ENCODE results near the gene PRPS2. TPM values are rescaled to one million over a fixed set of nuclear protein-coding genes. Genes with fewer than 3 reads are reported as not detected.

Gene PRPS2
- polyA plus RNA-seq, 1 donor from 2014 or later, result 4.7 TPM

DNA sequence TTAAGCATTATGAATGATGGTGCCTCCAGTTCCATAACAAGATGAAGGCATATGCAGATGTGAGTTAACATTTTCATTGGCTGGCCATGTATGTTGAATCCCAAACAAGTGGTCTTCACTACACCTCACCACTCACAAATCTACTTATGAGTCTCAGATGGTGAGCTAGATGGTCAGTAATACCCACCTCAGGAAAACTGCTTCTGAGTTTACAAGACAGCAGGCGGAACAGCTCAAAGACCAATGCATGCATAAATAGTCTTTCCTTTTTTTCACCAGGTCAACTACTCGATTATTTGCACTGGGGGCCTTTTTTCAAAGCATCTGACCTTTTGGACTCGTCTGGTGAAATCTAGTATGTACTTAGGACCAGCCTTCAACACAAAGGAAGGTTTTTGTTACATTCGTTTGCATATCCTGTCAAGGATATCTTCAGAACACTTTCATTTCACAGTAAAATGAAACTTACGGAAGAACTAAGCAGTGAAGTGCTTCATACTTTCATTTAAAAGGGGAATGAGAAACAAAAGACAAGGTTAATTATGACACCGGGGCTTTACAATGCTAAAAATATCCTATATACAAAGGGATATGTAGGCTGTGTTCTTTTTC lies 52.6 kb downstream of the PRPS2 start:
- TF ChIP-seq EZH2 (IDR thresholded peaks at IDR 0.05; ENCODE audit: borderline replicate concordance, insufficient read depth, low read length, poor library complexity, severe bottlenecking) (no peak), SMC3 (conservative IDR thresholded peaks at IDR 0.05; ENCODE audit: poor library complexity) (no peak), POLR2AphosphoS5 (IDR thresholded peaks at IDR 0.05) (no peak), MXI1 (conservative IDR thresholded peaks at IDR 0.05; ENCODE audit: poor library complexity, severe bottlenecking) (no peak), RAD21 (conservative IDR thresholded peaks at IDR 0.05) (no peak), TAF1 (IDR thresholded peaks at IDR 0.05; ENCODE audit: low read depth) (no peak), EP300 (conservative IDR thresholded peaks at IDR 0.05; ENCODE audit: poor library complexity, severe bottlenecking) (no peak)
- TF ChIP-seq, protein P1, sequence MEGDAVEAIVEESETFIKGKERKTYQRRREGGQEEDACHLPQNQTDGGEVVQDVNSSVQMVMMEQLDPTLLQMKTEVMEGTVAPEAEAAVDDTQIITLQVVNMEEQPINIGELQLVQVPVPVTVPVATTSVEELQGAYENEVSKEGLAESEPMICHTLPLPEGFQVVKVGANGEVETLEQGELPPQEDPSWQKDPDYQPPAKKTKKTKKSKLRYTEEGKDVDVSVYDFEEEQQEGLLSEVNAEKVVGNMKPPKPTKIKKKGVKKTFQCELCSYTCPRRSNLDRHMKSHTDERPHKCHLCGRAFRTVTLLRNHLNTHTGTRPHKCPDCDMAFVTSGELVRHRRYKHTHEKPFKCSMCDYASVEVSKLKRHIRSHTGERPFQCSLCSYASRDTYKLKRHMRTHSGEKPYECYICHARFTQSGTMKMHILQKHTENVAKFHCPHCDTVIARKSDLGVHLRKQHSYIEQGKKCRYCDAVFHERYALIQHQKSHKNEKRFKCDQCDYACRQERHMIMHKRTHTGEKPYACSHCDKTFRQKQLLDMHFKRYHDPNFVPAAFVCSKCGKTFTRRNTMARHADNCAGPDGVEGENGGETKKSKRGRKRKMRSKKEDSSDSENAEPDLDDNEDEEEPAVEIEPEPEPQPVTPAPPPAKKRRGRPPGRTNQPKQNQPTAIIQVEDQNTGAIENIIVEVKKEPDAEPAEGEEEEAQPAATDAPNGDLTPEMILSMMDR (IDR thresholded peaks at IDR 0.05; ENCODE audit: poor library complexity, severe bottlenecking), result no peak
- TF ChIP-seq, protein P2, sequence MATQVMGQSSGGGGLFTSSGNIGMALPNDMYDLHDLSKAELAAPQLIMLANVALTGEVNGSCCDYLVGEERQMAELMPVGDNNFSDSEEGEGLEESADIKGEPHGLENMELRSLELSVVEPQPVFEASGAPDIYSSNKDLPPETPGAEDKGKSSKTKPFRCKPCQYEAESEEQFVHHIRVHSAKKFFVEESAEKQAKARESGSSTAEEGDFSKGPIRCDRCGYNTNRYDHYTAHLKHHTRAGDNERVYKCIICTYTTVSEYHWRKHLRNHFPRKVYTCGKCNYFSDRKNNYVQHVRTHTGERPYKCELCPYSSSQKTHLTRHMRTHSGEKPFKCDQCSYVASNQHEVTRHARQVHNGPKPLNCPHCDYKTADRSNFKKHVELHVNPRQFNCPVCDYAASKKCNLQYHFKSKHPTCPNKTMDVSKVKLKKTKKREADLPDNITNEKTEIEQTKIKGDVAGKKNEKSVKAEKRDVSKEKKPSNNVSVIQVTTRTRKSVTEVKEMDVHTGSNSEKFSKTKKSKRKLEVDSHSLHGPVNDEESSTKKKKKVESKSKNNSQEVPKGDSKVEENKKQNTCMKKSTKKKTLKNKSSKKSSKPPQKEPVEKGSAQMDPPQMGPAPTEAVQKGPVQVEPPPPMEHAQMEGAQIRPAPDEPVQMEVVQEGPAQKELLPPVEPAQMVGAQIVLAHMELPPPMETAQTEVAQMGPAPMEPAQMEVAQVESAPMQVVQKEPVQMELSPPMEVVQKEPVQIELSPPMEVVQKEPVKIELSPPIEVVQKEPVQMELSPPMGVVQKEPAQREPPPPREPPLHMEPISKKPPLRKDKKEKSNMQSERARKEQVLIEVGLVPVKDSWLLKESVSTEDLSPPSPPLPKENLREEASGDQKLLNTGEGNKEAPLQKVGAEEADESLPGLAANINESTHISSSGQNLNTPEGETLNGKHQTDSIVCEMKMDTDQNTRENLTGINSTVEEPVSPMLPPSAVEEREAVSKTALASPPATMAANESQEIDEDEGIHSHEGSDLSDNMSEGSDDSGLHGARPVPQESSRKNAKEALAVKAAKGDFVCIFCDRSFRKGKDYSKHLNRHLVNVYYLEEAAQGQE (IDR thresholded peaks at IDR 0.05; ENCODE audit: borderline replicate concordance), result no peak
- Histone ChIP-seq H3K9me3 (ENCODE audit: low read length) (no peaks in the 10 kb centered on the region), H4K20me1 (ENCODE audit: insufficient read depth) (no peaks in the 10 kb centered on the region), H3K9me2 (ENCODE audit: insufficient read depth, low read length) (no peaks in the 10 kb centered on the region), H3K4me3 (ENCODE audit: low read length) (no peak overlapping the region), H2AFZ (ENCODE audit: low read depth, low read length) (no peak overlapping the region), H3K36me3 (ENCODE audit: insufficient read depth, low read length) (no peaks in the 10 kb centered on the region), H3F3A (ENCODE audit: insufficient read depth, low read length, poor library complexity, severe bottlenecking) (no peaks in the 10 kb centered on the region), H3K27ac (ENCODE audit: low read length) (no peak overlapping the region), H3K9ac (ENCODE audit: low read length) (no peak overlapping the region), H3K79me2 (replicated peaks; ENCODE audit: insufficient read depth, low read length) (no peaks in the 10 kb centered on the region), H3K27me3 (ENCODE audit: insufficient read depth, low read depth, low read length) (no peaks in the 10 kb centered on the region), H3K4me2 (ENCODE audit: low read length) (no peak overlapping the region)

DNA sequence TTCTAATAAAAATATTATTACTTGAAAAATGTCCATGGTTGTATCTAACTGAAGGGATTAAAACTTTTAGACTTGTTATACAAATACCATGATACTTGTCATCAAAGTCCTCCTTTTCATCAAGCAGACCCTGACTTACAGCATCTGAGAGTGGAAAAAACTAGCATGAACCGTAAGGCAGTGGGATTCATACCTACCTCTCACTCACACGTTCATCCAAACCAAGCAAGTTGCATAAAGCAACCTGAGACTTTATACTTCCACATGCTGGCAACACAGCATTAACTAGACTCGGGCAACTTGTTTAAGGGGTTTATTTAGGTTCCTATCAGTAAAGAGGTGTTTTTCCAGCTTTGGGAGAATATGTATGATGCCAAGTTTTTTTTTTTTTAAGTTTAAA lies 53.1 kb downstream of the PRPS2 start:
- Histone ChIP-seq H3K79me2 (replicated peaks; ENCODE audit: insufficient read depth, low read length) (no peaks in the 10 kb centered on the region), H3K9me2 (ENCODE audit: insufficient read depth, low read length) (no peaks in the 10 kb centered on the region), H3K27me3 (ENCODE audit: insufficient read depth, low read depth, low read length) (no peaks in the 10 kb centered on the region), H3F3A (ENCODE audit: insufficient read depth, low read length, poor library complexity, severe bottlenecking) (no peaks in the 10 kb centered on the region), H3K9ac (ENCODE audit: low read length) (no peak overlapping the region), H3K27ac (ENCODE audit: low read length) (no peak overlapping the region), H3K9me3 (ENCODE audit: low read length) (no peaks in the 10 kb centered on the region), H4K20me1 (ENCODE audit: insufficient read depth) (no peaks in the 10 kb centered on the region), H3K36me3 (ENCODE audit: insufficient read depth, low read length) (no peaks in the 10 kb centered on the region), H3K4me2 (ENCODE audit: low read length) (no peak overlapping the region), H3K4me3 (ENCODE audit: low read length) (no peak overlapping the region), H2AFZ (ENCODE audit: low read depth, low read length) (no peak overlapping the region)
- TF ChIP-seq MXI1 (conservative IDR thresholded peaks at IDR 0.05; ENCODE audit: poor library complexity, severe bottlenecking), result no peak
- TF ChIP-seq, protein P2 (IDR thresholded peaks at IDR 0.05; ENCODE audit: borderline replicate concordance), result no peak
- TF ChIP-seq SMC3 (conservative IDR thresholded peaks at IDR 0.05; ENCODE audit: poor library complexity), result no peak
- no peak for TF ChIP-seq EZH2 (IDR thresholded peaks at IDR 0.05; ENCODE audit: borderline replicate concordance, insufficient read depth, low read length, poor library complexity, severe bottlenecking)
- TF ChIP-seq EP300 (conservative IDR thresholded peaks at IDR 0.05; ENCODE audit: poor library complexity, severe bottlenecking), result no peak
- no peak for TF ChIP-seq POLR2AphosphoS5 (IDR thresholded peaks at IDR 0.05)
- TF ChIP-seq TAF1 (IDR thresholded peaks at IDR 0.05; ENCODE audit: low read depth), result no peak
- TF ChIP-seq, protein P1 (IDR thresholded peaks at IDR 0.05; ENCODE audit: poor library complexity, severe bottlenecking), result no peak
- no peak for TF ChIP-seq RAD21 (conservative IDR thresholded peaks at IDR 0.05)
